Measurements from ENCODE around the gene RHPN2.
"Not testable (repeated sequence)": the region's sequence is repeated elsewhere in the genome, so short reads cannot be mapped to it uniquely, and the experiment has no call there.

RHPN2 gene

DNA sequence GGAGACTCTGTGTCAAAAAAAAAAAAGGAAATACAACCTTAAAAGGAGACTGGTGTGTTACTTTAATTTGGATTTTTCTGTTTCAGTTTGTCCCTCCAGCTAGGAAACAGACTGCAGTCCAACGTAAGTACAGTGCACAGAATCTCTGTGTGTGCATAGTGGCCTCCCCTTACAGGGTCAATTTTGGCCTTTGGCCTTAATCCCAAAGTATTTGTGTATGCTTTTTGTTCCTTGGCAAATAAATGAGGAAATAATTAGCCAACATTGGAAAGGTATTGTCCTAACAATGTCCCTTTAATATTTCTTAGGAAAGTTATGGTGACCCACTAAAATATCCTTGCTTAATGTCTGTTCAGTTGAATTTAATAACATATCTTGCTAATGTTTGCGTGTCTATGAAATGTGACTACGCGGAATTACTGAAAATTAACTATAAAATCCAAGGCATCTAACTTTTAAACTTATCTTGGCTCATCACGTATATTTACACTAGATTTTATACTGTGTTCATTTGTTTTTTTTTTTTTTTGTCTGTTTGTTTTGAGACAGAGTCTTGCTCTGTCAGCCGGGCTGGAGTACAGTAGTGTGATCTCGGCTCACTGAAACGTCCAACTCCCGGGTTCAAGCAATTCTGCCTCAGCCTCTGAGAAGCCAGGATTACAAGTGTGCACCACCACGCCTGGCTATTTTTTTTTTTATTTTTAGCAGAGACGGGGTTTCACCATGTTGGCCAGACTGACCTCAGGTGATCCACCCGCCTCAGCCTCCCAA lies 39.0 kb downstream of the RHPN2 start:
- DNase-seq, result not testable (repeated sequence)

DNA sequence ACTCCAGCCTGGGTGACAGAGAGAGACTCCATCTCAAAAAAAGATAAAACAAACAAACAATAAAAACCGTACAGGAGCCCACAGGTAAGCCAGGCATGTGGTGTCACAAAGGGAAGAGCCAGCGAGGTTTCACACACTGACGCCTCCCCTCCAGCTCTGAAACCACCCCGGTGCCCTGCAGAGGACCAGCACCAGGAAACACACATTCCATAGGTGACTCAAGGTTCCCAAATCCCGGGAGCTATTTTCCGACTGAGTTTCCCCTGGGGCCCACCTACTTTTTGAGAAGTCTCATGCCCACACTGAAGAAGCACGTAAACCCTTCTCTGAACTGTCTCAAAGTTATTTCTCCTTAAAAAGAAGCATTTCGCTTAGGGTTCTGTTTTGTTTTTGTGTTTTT lies 40.3 kb downstream of the RHPN2 start:
- DNase-seq, result no peak

DNA sequence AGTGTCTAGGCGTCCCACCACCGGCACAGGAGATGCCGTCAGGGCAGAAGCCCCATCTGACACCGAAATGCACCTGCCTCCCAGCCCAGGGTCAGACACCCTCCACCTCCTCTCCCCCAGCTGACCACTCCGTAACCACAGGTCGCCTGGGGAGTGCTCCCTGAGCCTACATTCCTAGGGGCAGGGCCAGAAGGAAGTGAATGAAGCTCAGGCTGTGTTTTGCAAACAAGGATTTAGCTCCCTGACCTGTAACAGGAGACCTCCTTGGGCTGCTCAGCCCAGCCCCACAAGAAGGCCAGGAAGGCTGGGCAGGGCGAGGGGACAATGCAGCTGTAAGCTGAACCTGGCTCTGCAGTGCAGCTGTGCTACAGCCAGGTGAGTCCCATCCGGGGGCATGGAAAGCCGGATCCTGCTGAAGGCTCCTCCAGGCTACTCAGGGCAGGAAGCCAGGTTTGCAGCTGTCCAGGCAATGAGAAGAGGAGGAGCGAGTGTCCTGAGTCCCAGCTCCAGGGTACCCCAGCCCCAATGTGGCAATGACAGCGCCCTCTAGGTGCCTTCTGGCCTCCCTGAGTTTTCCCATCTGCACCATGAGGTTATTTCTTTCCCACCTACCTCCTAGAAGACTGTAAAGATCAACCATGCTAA lies 42.1 kb downstream of the RHPN2 start:
- no peak for DNase-seq

- not testable (repeated sequence) for DNase-seq
These were observed 53.8 kb downstream of the RHPN2 start for GRCh38 chr19:33010891-33011290.

- DNase-seq, result no peak
These were observed 56.0 kb downstream of the RHPN2 start for GRCh38 chr19:33008738-33009137.

GRCh38 chr19:33005440-33005839 lies 59.2 kb downstream of the RHPN2 start:
- DNase-seq, result no peak

GRCh38 chr19:33003424-33004024 lies 61.2 kb downstream of the RHPN2 start:
- not testable (repeated sequence) for DNase-seq

DNA sequence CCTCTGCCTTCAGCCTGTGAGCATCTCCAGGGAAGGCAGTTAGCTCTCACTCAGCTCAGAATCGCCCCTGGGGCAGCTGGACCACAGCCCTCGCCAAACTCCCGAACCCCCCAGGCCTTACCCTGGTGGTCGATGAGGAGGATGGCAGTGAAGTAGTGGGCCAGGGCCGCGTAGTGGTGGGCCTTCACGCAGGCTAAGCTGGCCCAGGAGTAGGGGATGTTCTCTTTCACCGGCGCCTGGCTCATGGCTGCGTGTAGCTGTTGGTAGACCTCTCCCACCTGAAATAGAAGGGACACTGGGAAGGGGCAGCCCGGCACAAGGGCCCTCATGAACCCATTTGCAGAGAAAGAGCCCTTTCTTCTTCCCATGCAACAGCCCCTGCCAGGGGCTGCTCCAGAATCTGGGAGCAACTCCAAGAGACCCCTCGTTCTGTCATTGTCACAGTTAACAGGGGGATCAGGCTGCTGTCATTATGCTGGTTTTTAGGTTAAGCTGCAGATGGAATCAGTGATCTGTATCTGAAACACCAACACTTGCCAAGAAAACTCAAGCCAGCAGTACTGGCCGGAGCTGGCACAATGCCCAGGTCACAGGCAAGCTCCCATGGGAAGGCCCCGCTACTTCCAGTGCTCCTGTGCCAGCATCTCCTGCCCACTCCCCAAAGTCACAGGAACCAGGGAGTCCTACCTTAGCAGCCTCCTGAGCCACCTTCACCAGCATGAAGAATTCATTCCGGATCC lies 62.4 kb downstream of the RHPN2 start:
- not testable (repeated sequence) for DNase-seq

DNA sequence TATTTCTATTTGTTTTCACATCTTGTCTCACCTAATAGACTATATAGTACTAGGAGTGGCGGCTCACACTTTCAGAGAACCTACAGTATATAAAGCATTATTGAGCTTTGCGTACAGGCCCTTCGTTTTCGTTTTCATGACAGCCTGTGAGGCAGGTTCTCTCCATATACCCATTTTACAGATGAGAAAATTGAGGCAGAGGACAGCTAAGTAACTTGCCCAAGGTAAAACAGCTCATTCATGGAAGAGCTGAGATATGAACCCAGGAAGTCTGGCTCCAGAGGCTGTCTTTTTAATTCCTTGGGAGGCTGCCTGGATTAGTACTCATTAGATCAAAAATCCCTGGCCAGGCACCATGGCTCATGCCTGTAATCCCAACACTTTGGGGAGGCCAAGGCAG lies 63.8 kb downstream of the RHPN2 start:
- no peak for DNase-seq

DNA sequence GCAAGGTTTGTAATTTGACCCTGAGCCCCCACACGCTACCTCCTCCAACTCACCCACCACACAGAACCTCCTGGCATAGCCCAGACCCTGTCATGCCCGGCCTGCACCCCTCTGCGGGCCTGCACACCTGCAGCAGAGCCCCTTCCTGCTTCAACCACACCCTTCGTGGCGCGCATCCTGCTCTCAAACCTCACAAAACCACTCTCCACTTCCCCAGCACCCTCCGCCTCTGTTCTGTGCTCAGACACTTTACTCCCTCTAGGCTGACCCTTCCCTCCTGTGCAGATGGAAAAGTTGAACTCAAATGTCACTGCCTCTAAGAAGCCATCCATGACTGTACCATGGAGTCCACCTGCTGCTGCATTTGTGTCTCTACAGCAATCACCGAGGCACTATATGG lies 64.2 kb downstream of the RHPN2 start:
- no peak for DNase-seq

GRCh38 chr19:32998722-32999121 lies 66.0 kb downstream of the RHPN2 start:
- DNase-seq, result no peak

DNA sequence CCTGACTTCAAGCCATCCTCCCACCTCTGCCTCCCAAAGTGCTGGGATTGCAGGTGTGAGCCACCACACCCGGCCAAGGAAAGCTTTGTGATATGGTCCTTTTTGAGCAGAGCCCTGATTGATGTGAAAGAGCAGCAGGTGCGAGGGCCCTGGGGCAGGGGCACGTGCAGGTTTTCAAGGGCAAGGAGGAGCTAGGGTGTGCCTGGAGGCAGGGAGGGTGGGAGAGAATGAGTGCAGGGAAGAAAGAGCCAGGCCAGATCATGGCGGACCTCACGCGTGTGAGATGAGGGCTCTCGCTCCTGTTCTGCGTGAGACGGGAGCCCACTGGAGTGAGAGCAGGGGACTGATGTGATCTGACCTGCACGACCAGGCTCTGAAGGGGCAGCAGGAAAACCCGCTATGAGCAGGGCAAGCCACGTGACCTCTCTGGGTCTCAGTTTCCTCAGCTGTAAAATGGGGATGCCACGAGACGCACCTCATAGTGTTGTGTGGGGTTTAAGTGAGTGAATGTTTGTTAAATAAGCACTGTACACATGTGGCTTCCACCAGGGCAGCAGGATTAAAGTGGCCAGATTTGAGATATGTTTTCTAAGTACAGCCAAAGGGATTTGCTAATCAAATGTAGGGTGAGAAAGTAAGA lies 66.9 kb downstream of the RHPN2 start:
- no peak for DNase-seq

DNA sequence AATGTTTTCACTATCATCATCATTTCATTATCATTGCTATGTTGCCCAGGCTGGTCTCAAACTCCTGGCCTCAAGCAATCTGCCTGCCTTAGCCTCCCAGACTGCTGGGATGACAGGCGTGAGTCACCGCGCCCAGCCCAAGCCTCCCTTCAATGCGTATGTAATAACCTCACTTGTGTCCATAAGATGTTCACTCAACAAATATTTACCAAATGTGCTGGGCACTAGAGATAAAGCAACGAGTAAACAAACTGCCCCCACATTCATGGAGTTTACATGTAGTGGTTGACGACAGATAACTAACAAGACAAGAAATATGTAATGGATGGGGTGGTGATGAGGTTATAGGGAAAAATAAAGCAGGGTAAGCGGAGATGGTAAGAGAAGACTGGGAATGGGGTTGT lies 67.6 kb downstream of the RHPN2 start:
- not testable (repeated sequence) for DNase-seq

- DNase-seq, result not testable (repeated sequence)
These were observed 68.7 kb downstream of the RHPN2 start for GRCh38 chr19:32995966-32996365.

GRCh38 chr19:32988724-32989123 lies 76.0 kb downstream of the RHPN2 start:
- DNase-seq, result no peak

GRCh38 chr19:32988254-32988653 lies 76.4 kb downstream of the RHPN2 start:
- DNase-seq, result not testable (repeated sequence)

GRCh38 chr19:32982488-32982887 lies 82.2 kb downstream of the RHPN2 start:
- DNase-seq, result not testable (repeated sequence)

- DNase-seq, result not testable (repeated sequence)
These were observed 84.9 kb downstream of the RHPN2 start for GRCh38 chr19:32979807-32980206.

DNA sequence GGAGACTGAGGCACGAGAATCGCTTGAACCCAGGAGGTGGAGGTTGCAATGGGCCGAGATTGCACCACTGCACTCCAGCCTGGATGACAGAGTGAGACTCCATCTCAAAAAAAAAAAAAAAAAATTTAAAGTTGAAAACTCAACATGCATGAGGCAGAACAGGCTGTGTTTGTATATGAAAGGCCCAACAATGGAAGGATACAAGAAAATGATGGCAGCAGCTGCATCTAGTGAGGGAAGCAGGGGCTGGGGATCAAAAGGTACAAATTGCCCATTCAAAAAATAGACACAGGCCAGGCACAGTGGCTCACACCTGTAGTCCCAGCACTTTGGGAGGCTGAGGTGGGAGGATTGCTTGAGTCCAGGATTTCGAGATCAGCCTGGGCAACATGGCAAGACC lies 86.9 kb downstream of the RHPN2 start:
- not testable (repeated sequence) for DNase-seq

GRCh38 chr19:32977280-32977679 lies 87.4 kb downstream of the RHPN2 start:
- DNase-seq, result no peak

- peak; percentile 50 for DNase-seq
These were observed 88.4 kb downstream of the RHPN2 start for GRCh38 chr19:32976223-32976805.
